GM12878 (cell line): ENCODE results near the gene STK26. TPM values are rescaled to one million over a fixed set of nuclear protein-coding genes. Genes with fewer than 3 reads are reported as not detected.

Source experiments
- ATAC-seq: fragments of 200-7000 bp; cut with Tn5 transposase; 3 replicates; pipeline ENCODE4 v1.9.1; 2020; ENCODE audit warnings: mild to moderate bottlenecking, moderate library complexity
- BruUV-seq: library from RNA; stranded (reverse); fragments of 400-500 nt; replicated peaks from 2 replicates; lab custom pipeline; 2021; lab: Mats Ljungman, UMichigan
- CTCF ChIA-PET: fragments of 300-600 bp; sonication (Branson Sonifier 250); formaldehyde crosslinking; extraction: SDS; loops from one replicate; lab custom pipeline; 2021; ENCODE audit warnings: inconsistent platforms; lab: Yijun Ruan, JAX
- POLR2A ChIA-PET: fragments of 350-600 bp; formaldehyde crosslinking; extraction: SDS; loops from one replicate; lab custom pipeline; 2021; ENCODE audit warnings: inconsistent platforms; lab: Charles Lee
- RAD21 ChIA-PET: fragments of 300-600 bp; sonication (Branson Sonifier 250); formaldehyde crosslinking; loops from one replicate; lab custom pipeline; 2023; ENCODE audit warnings: antibody characterized with exemption; ENCODE audit not compliant: unreplicated experiment; lab: Charles Lee
- SMC1A ChIA-PET: fragments of 300-600 bp; sonication (Branson Sonifier 250); formaldehyde crosslinking; loops from one replicate; lab custom pipeline; 2023; ENCODE audit not compliant: unreplicated experiment, uncharacterized antibody; lab: Charles Lee
- DNase-seq: peaks from one replicate; pipeline ENCODE4 v3.0.0-alpha.2; 2011; ENCODE audit warnings: low read depth, low spot score
- FAIRE-seq: peaks from 3 replicates; lab custom pipeline; 2011; peaks lifted over from hg19 to GRCh38; lab: Jason Lieb, UNC
- H2AFZ ChIP-seq: 2 replicates; pipeline ENCODE4 v1.6.0; 2011; ENCODE audit warnings: low read depth, low read length, control low read depth; ENCODE audit not compliant: control insufficient read depth
- H3K27ac ChIP-seq: 2 replicates; pipeline ENCODE4 v1.5.1; 2011; ENCODE audit warnings: control low read depth; ENCODE audit not compliant: control insufficient read depth, insufficient read depth
- H3K27me3 ChIP-seq, 2 experiments: replicated peaks in 1 of 2; 2 replicates each; pipeline versions ENCODE4 v1.6.0 to v1.6.1; 2011; ENCODE audit warnings: low read length in 1 of 2; ENCODE audit not compliant: control insufficient read depth in 2 of 2, insufficient read depth in 2 of 2
- H3K36me3 ChIP-seq, 2 experiments: 2 replicates each; pipeline ENCODE4 v1.5.1; 2011; ENCODE audit warnings: low read length in 1 of 2; ENCODE audit not compliant: control insufficient read depth in 2 of 2, insufficient read depth in 2 of 2
- H3K4me1 ChIP-seq: 2 replicates; pipeline ENCODE4 v1.6.1; 2011; ENCODE audit warnings: mild to moderate bottlenecking, low read length, moderate library complexity, mixed read lengths; ENCODE audit not compliant: control insufficient read depth, insufficient read depth
- H3K4me2 ChIP-seq: 2 replicates; pipeline ENCODE4 v1.6.0; 2011; ENCODE audit warnings: control low read depth; ENCODE audit not compliant: control insufficient read depth, insufficient read depth
- H3K4me3 ChIP-seq: fragments of 200-600 bp; sonication (generic); 2 replicates; pipeline ENCODE4 v1.5.1; 2016
- H3K79me2 ChIP-seq: 2 replicates; pipeline ENCODE4 v1.6.0; 2011; ENCODE audit warnings: low read length; ENCODE audit not compliant: control insufficient read depth, insufficient read depth
- H3K9ac ChIP-seq: 2 replicates; pipeline ENCODE4 v1.8.0; 2011; ENCODE audit warnings: low read length, control low read depth, mixed read lengths; ENCODE audit not compliant: control insufficient read depth, insufficient read depth
- H3K9me3 ChIP-seq: replicated peaks from 3 replicates; pipeline ENCODE4 v1.5.1; 2011; ENCODE audit warnings: mild to moderate bottlenecking, low read length; ENCODE audit not compliant: control insufficient read depth, insufficient read depth
- H4K20me1 ChIP-seq: 2 replicates; pipeline ENCODE4 v1.6.0; 2011; ENCODE audit not compliant: control insufficient read depth, insufficient read depth
- CEBPB ChIP-seq, 2 experiments: fragments of 150-350 bp in 1 of 2; IDR thresholded peaks; 2 replicates each; pipeline ENCODE4 v1.6.1; 2012 to 2014; ENCODE audit warnings: low read depth in 2 of 2, low read length in 2 of 2, borderline replicate concordance in 1 of 2, inconsistent platforms in 1 of 2
- CTCF ChIP-seq, 3 experiments: IDR thresholded peaks in 2 of 3; conservative IDR thresholded peaks in 1 of 3; 2 replicates each; pipeline ENCODE4 v1.5.1; 2011; ENCODE audit warnings: low read depth in 3 of 3, low read length in 3 of 3, mild to moderate bottlenecking in 3 of 3, control low read depth in 2 of 3, moderate library complexity in 2 of 3, inconsistent platforms in 1 of 3, mixed read lengths in 1 of 3; ENCODE audit not compliant: control insufficient read depth in 2 of 3, insufficient read depth in 1 of 3; ENCODE audit errors: extremely low read depth in 1 of 3
- E4F1 ChIP-seq: fragments of 450-650 bp; IDR thresholded peaks from 2 replicates; pipeline ENCODE4 v1.6.1; 2018; ENCODE audit warnings: borderline replicate concordance, mild to moderate bottlenecking; ENCODE audit not compliant: partially characterized antibody
- EZH2 ChIP-seq: IDR thresholded peaks from 2 replicates; pipeline ENCODE4 v1.6.1; 2012; ENCODE audit warnings: low read depth, mild to moderate bottlenecking, control low read depth, inconsistent platforms, low read length, borderline replicate concordance; ENCODE audit not compliant: control insufficient read depth
- FOXM1 ChIP-seq: IDR thresholded peaks from 2 replicates; pipeline ENCODE4 v1.6.1; 2012; ENCODE audit warnings: low read depth, mild to moderate bottlenecking, inconsistent platforms, low read length, moderate library complexity
- LARP7 ChIP-seq: fragments of 450-650 bp; IDR thresholded peaks from 2 replicates; pipeline ENCODE4 v1.6.1; 2017; ENCODE audit warnings: mild to moderate bottlenecking
- NFYA ChIP-seq: IDR thresholded peaks from 2 replicates; pipeline ENCODE4 v1.6.1; 2011; ENCODE audit warnings: low read depth, mild to moderate bottlenecking, low read length, improper control_type of control experiment, borderline replicate concordance
- NR2C2 ChIP-seq: IDR thresholded peaks from 2 replicates; pipeline ENCODE4 v1.6.1; 2011; ENCODE audit warnings: borderline replicate concordance, low read depth; ENCODE audit not compliant: control insufficient read depth, insufficient read length
- POU2F2 ChIP-seq: IDR thresholded peaks from 3 replicates; pipeline ENCODE4 v1.6.1; 2011; ENCODE audit warnings: low read depth, mild to moderate bottlenecking, low read length, borderline replicate concordance
- RAD51 ChIP-seq: fragments of 450-650 bp; IDR thresholded peaks from 2 replicates; pipeline ENCODE4 v1.6.1; 2016; ENCODE audit warnings: moderate library complexity, mild to moderate bottlenecking, inconsistent platforms
- RELB ChIP-seq: fragments of 450-650 bp; IDR thresholded peaks from 2 replicates; pipeline ENCODE4 v1.6.1; 2017; ENCODE audit warnings: low read depth, mild to moderate bottlenecking, moderate library complexity
- ZBED1 ChIP-seq: IDR thresholded peaks from 2 replicates; pipeline ENCODE4 v1.6.1; 2016; ENCODE audit warnings: borderline replicate concordance
- ZNF217 ChIP-seq: fragments of 450-650 bp; IDR thresholded peaks from 2 replicates; pipeline ENCODE4 v1.6.1; 2017; ENCODE audit warnings: antibody characterized with exemption, mild to moderate bottlenecking
- ZNF687 ChIP-seq: fragments of 450-650 bp; IDR thresholded peaks from 2 replicates; pipeline ENCODE4 v1.6.1; 2017; ENCODE audit warnings: mild to moderate bottlenecking, moderate library complexity
- WGBS: methylation state at CpG from one replicate; pipeline ENCODE4 v1.1.6; 2016; ENCODE audit warnings: low lambda C conversion rate; ENCODE audit not compliant: insufficient replicate concordance, insufficient coverage; ENCODE audit errors: missing lambda C conversion rate; 5-methylcytosine and 5-hydroxymethylcytosine counted together
- in situ Hi-C: fragments of 300-500 bp; cut with MboI; formaldehyde crosslinking; loops from 9 replicates; pipeline ENCODE4 v1.14.3; 2018; ENCODE audit warnings: mixed read lengths
- intact Hi-C: fragments of 100-400 bp; cut with micrococcal nuclease; formaldehyde crosslinking; loops from one replicate; pipeline ENCODE4 v1.14.2; 2022; ENCODE audit not compliant: unreplicated experiment
- polyA plus RNA-seq, 11 experiments: library from polyadenylated mRNA; depleted of rRNA in 4 of 11; unstranded in 6 of 11; stranded (reverse) in 5 of 11; fragments of >200 nt; fragmentation: Nextera tagmentation in 4 of 11; fragmentation: Illumina TruSeq in 1 of 11; extraction: Ambion mirVana in 4 of 11; extraction: Trizol in 1 of 11; gene quantifications; 1 replicate in 1 of 11; 2 replicates in 10 of 11; pipeline versions ENCODE4 v1.2.1 to v1.2.3, GENCODE V29; 2011 to 2016; ENCODE audit warnings: inconsistent platforms in 2 of 11, missing spikeins in 2 of 11, low read depth in 1 of 11
- total RNA-seq, 4 experiments: library from RNA; depleted of rRNA in 3 of 4; stranded (reverse); fragments of >200 nt in 3 of 4; fragmentation: Illumina TruSeq in 1 of 4; extraction: Trizol in 1 of 4; gene quantifications; 2 replicates each; pipeline versions ENCODE4 v1.2.1 to v1.2.3, GENCODE V29; 2013 to 2021

STK26 gene
- total and polyA plus RNA-seq, 10 of the 15 experiments (the other 5 are each of a cell fraction or from before 2014, with no cell fraction given), result 30.4 to 78.6 (median 58.8) TPM

GRCh38 chrX:131975851-131976250 is 47.3 kb upstream of the STK26 start:
- in situ Hi-C loops (no loop called here), intact Hi-C loops (no loop called here)
- H4K20me1 ChIP-seq, result no peaks in the 10 kb centered on the region
- no peaks in the 10 kb centered on the region for H3K4me1 ChIP-seq
- no peaks in the 10 kb centered on the region for H3K36me3 ChIP-seq
- no peak overlapping the region for H3K4me3 ChIP-seq
- FAIRE-seq (no peak), DNase-seq (no peak), ATAC-seq (no peak)
- RAD21 ChIA-PET, result no interaction called here
- SMC1A ChIA-PET, result interaction anchor here (1.1 kb wide), 1 partner anchor 8 kb away, joined by 4 read pairs; no protein-coding TSS in a partner anchor
- H3K27me3 ChIP-seq, result no peaks in the 10 kb centered on the region
- H3K9me3 ChIP-seq, result no peaks in the 10 kb centered on the region
- no peak overlapping the region for H3K9ac ChIP-seq
- H3K4me2 ChIP-seq, result no peak overlapping the region
- 28% methylated on average over 2 of the region's 2 CpGs for WGBS
- BruUV-seq, result no TSS peak
- CTCF ChIA-PET, result no interaction called here
- no peaks in the 10 kb centered on the region for H3K79me2 ChIP-seq
- no peak overlapping the region for H2AFZ ChIP-seq
- H3K27ac ChIP-seq, result no peak overlapping the region
- POLR2A ChIA-PET, result no interaction called here
- no peak for TF ChIP-seq LARP7
- no peak for TF ChIP-seq ZNF687
- TF ChIP-seq CEBPB (IDR thresholded peaks at IDR 0.05; ENCODE audit: borderline replicate concordance in 1 of 2, low read depth in 2 of 2, low read length in 2 of 2), result no peak
- TF ChIP-seq FOXM1, result no peak
- no peak for TF ChIP-seq ZBED1
- TF ChIP-seq E4F1, result no peak
- TF ChIP-seq RAD51, result no peak
- TF ChIP-seq RELB, result no peak
- TF ChIP-seq EZH2, result no peak
- TF ChIP-seq CTCF (IDR thresholded peaks at IDR 0.05 in 2 of 3, conservative IDR thresholded peaks at IDR 0.05 in 1 of 3; ENCODE audit: control insufficient read depth in 2 of 3, extremely low read depth in 1 of 3, insufficient read depth in 1 of 3, low read depth in 3 of 3, low read length in 3 of 3), result no peak
- TF ChIP-seq ZNF217, result no peak
- TF ChIP-seq POU2F2, result no peak
- TF ChIP-seq NFYA, result no peak
- TF ChIP-seq NR2C2, result no peak
